Measurements from ENCODE around the gene ITFG1. TPM values are rescaled to one million over a fixed set of nuclear protein-coding genes. Genes with fewer than 3 reads are reported as not detected.
"Not testable (repeated sequence)": the region's sequence is repeated elsewhere in the genome, so short reads cannot be mapped to it uniquely, and the experiment has no call there.

ITFG1 gene
- total and polyA plus RNA-seq, 5 donors: 51.7 to 72.6 (median 63.4) TPM

GRCh38 chr16:47143677-47144558 is 316.9 kb downstream of the ITFG1 start, which contains the start of gene NETO2:
Gene NETO2 (minus strand): TSS chr16:47143945. CDS start chr16:47143612, 333 bp downstream.
- peak; percentile 51 to 79 (median 77) for DNase-seq
- WGBS: 3% methylated on average over 130 of the region's 130 CpGs
- intact Hi-C loops (cut with DNase I): loop anchor here in 2 of 4 donors (5.0 to 10.0 kb wide), 4 partner anchors 109 to 1018 kb away; partner anchors contain the start of gene ABCC12 (in 1 of the 2)
- peak; percentile 68 to 73 for ATAC-seq
- Histone ChIP-seq H3K27me3 (ENCODE audit: control insufficient read depth, insufficient read depth) (no peaks in the 10 kb centered on the region), H3K27ac (ENCODE audit: low read length) (no peak within 1 kb of the TSS), H3K9me3 (ENCODE audit: control insufficient read depth, low read length) (no peaks in the 10 kb centered on the region), H3K4me3 (ENCODE audit: low read length) (peak within 1 kb of the TSS; percentile 77), H3K4me1 (ENCODE audit: control insufficient read depth, insufficient read depth, low read length) (no peaks in the 10 kb centered on the region)

- Histone ChIP-seq H3K4me1 (ENCODE audit: control insufficient read depth, insufficient read depth, low read length) (no peaks in the 10 kb centered on the region), H3K27me3 (ENCODE audit: control insufficient read depth, insufficient read depth) (no peaks in the 10 kb centered on the region), H3K4me3 (ENCODE audit: low read length) (peak overlapping the region; percentile 77), H3K9me3 (ENCODE audit: control insufficient read depth, low read length) (no peaks in the 10 kb centered on the region), H3K27ac (ENCODE audit: low read length) (no peak overlapping the region)
- WGBS: 1% methylated on average over 111 of the region's 111 CpGs
- ATAC-seq (peak; percentile 61 to 62), DNase-seq (peak; percentile 29 to 78 (median 70))
- intact Hi-C loops (cut with DNase I): loop anchor here in 2 of 4 donors (5.0 to 10.0 kb wide), 4 partner anchors 108 to 1019 kb away; partner anchors contain the start of gene ABCC12 (in 1 of the 2)
Observed at GRCh38 chr16:47142821-47143676, 317.8 kb downstream of the ITFG1 start.

GRCh38 chr16:47142486-47142820 is 318.4 kb downstream of the ITFG1 start:
- Histone ChIP-seq H3K4me3 (ENCODE audit: low read length) (peak overlapping the region; percentile 77), H3K27ac (ENCODE audit: low read length) (no peak overlapping the region), H3K9me3 (ENCODE audit: control insufficient read depth, low read length) (no peaks in the 10 kb centered on the region), H3K4me1 (ENCODE audit: control insufficient read depth, insufficient read depth, low read length) (no peaks in the 10 kb centered on the region), H3K27me3 (ENCODE audit: control insufficient read depth, insufficient read depth) (no peaks in the 10 kb centered on the region)
- WGBS: 1% methylated on average over 8 of the region's 8 CpGs
- ATAC-seq (no peak), DNase-seq (no peak)
- intact Hi-C loops (cut with DNase I): loop anchor here in 2 of 4 donors (5.0 to 10.0 kb wide), 4 partner anchors 108 to 1020 kb away; partner anchors contain the start of gene ABCC12 (in 1 of the 2)

- H3K4me3 ChIP-seq (ENCODE audit: low read length): peak overlapping the region; percentile 77
- DNase-seq (peak; percentile 74 to 86 (median 85)), ATAC-seq (peak; percentile 91 to 94)
- H3K9me3 ChIP-seq (ENCODE audit: control insufficient read depth, low read length): no peaks in the 10 kb centered on the region
- H3K4me1 ChIP-seq (ENCODE audit: control insufficient read depth, insufficient read depth, low read length): no peaks in the 10 kb centered on the region
- no peak overlapping the region for H3K27ac ChIP-seq (ENCODE audit: low read length)
- WGBS: 2% methylated on average over 26 of the region's 26 CpGs
- no peaks in the 10 kb centered on the region for H3K27me3 ChIP-seq (ENCODE audit: control insufficient read depth, insufficient read depth)
- intact Hi-C loops (cut with DNase I): loop anchor here in 3 of 4 donors (2.0 to 10.0 kb wide), 5 partner anchors 107 to 1020 kb away; partner anchors contain the start of gene ABCC12 (in 1 of the 3)
Observed at GRCh38 chr16:47141773-47142485, 318.9 kb downstream of the ITFG1 start.

- intact Hi-C loops (cut with DNase I): loop anchor here in 3 of 4 donors (2.0 to 10.0 kb wide), 5 partner anchors 106 to 1022 kb away; partner anchors contain the start of gene ABCC12 (in 1 of the 3)
Observed at GRCh38 chr16:47140686-47141085, 320.2 kb downstream of the ITFG1 start.

GRCh38 chr16:47139561-47140185 is 321.2 kb downstream of the ITFG1 start:
- Histone ChIP-seq H3K4me3 (ENCODE audit: low read length) (no peak overlapping the region), H3K27me3 (ENCODE audit: control insufficient read depth, insufficient read depth) (no peaks in the 10 kb centered on the region), H3K9me3 (ENCODE audit: control insufficient read depth, low read length) (no peaks in the 10 kb centered on the region), H3K27ac (ENCODE audit: low read length) (no peak overlapping the region), H3K4me1 (ENCODE audit: control insufficient read depth, insufficient read depth, low read length) (no peaks in the 10 kb centered on the region)
- intact Hi-C loops (cut with DNase I): loop anchor here (2.0 to 10.0 kb wide), 6 partner anchors 105 to 1023 kb away; partner anchors contain the start of gene ABCC12 (in 2 of the 4)
- DNase-seq: no peak
- WGBS: 68% methylated on average over 3 of the region's 3 CpGs
- no peak for ATAC-seq

More at GRCh38 chr16:47140686-47141085, 320.2 kb downstream of the ITFG1 start:
- H3K9me3 ChIP-seq (ENCODE audit: control insufficient read depth, low read length): no peaks in the 10 kb centered on the region
- no peak overlapping the region for H3K27ac ChIP-seq (ENCODE audit: low read length)
- H3K27me3 ChIP-seq (ENCODE audit: control insufficient read depth, insufficient read depth): no peaks in the 10 kb centered on the region
- ATAC-seq: no peak
- H3K4me3 ChIP-seq (ENCODE audit: low read length): no peak overlapping the region
- H3K4me1 ChIP-seq (ENCODE audit: control insufficient read depth, insufficient read depth, low read length): no peaks in the 10 kb centered on the region
- no peak for DNase-seq
- WGBS: 83% methylated on average over 4 of the region's 4 CpGs

GRCh38 chr16:47137925-47138324 is 322.9 kb downstream of the ITFG1 start:
- intact Hi-C loops (cut with DNase I): loop anchor here in 1 of 4 donors (10.0 kb wide), 1 partner anchor 1017 kb away; the partner anchor contains the start of gene ABCC12
- not testable (repeated sequence) for H3K4me1 ChIP-seq (ENCODE audit: control insufficient read depth, insufficient read depth, low read length); H3K9me3 ChIP-seq (ENCODE audit: control insufficient read depth, low read length); H3K27ac ChIP-seq (ENCODE audit: low read length); DNase-seq; H3K27me3 ChIP-seq (ENCODE audit: control insufficient read depth, insufficient read depth); ATAC-seq; H3K4me3 ChIP-seq (ENCODE audit: low read length)
- WGBS: 91% methylated on average over 9 of the region's 9 CpGs

- DNase-seq (no peak), ATAC-seq (peak in 1 of 2 donors; percentile 52)
- H3K27me3 ChIP-seq (ENCODE audit: control insufficient read depth, insufficient read depth): no peaks in the 10 kb centered on the region
- no peaks in the 10 kb centered on the region for H3K4me1 ChIP-seq (ENCODE audit: control insufficient read depth, insufficient read depth, low read length)
- 69% methylated on average over 8 of the region's 8 CpGs for WGBS
- no peak overlapping the region for H3K4me3 ChIP-seq (ENCODE audit: low read length)
- no peak overlapping the region for H3K27ac ChIP-seq (ENCODE audit: low read length)
- no peaks in the 10 kb centered on the region for H3K9me3 ChIP-seq (ENCODE audit: control insufficient read depth, low read length)
- intact Hi-C loops (cut with DNase I): loop anchor here in 1 of 4 donors (10.0 kb wide), 1 partner anchor 1019 kb away; the partner anchor contains the start of gene ABCC12
Observed at GRCh38 chr16:47136099-47136842, 324.6 kb downstream of the ITFG1 start.

- 95% methylated on average over 4 of the region's 4 CpGs for WGBS
- no peaks in the 10 kb centered on the region for H3K27me3 ChIP-seq (ENCODE audit: control insufficient read depth, insufficient read depth)
- intact Hi-C loops (cut with DNase I): loop anchor here in 1 of 4 donors (10.0 kb wide), 1 partner anchor 1020 kb away; the partner anchor contains the start of gene ABCC12
Observed at GRCh38 chr16:47134550-47134949, 326.3 kb downstream of the ITFG1 start.

More at GRCh38 chr16:47134550-47134949, 326.3 kb downstream of the ITFG1 start:
- no peak for ATAC-seq
- Histone ChIP-seq H3K9me3 (ENCODE audit: control insufficient read depth, low read length) (no peaks in the 10 kb centered on the region), H3K4me3 (ENCODE audit: low read length) (no peak overlapping the region), H3K4me1 (ENCODE audit: control insufficient read depth, insufficient read depth, low read length) (no peaks in the 10 kb centered on the region), H3K27ac (ENCODE audit: low read length) (no peak overlapping the region)
- DNase-seq: no peak
